GM18526 (cell line): ENCODE results near the gene SLC10A3.

Source experiments
- POLR2A ChIP-seq: IDR thresholded peaks from 3 replicates; pipeline ENCODE4 v1.6.1; 2011; ENCODE audit not compliant: insufficient read length; ENCODE audit errors: extremely low read depth

Gene SLC10A3

DNA sequence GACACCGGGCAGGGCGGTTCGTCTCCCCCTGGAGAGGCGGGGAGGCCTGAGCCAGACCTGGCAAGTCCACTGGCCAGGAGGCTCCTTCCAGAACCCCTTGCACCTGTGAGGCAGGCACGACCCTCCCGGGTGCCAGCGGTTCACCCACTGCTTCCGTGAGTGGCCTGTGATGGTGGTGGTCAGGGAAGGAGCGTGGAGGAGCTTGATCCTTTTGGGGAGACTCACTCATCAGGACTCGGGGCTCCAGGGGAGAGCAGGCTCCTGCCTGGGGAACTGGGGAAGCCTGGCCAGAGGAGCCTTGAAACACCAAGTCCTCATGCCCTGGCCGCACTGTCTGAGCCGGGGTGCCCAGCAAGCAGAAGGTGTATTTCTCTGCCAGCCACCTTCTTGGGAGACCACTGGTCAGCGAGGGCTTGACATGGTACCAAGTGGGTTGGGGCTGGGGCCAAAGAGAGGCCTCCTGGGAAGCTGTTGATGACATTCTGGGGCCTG, 45.6 kb downstream of the SLC10A3 start:
- TF ChIP-seq POLR2A: no peak

DNA sequence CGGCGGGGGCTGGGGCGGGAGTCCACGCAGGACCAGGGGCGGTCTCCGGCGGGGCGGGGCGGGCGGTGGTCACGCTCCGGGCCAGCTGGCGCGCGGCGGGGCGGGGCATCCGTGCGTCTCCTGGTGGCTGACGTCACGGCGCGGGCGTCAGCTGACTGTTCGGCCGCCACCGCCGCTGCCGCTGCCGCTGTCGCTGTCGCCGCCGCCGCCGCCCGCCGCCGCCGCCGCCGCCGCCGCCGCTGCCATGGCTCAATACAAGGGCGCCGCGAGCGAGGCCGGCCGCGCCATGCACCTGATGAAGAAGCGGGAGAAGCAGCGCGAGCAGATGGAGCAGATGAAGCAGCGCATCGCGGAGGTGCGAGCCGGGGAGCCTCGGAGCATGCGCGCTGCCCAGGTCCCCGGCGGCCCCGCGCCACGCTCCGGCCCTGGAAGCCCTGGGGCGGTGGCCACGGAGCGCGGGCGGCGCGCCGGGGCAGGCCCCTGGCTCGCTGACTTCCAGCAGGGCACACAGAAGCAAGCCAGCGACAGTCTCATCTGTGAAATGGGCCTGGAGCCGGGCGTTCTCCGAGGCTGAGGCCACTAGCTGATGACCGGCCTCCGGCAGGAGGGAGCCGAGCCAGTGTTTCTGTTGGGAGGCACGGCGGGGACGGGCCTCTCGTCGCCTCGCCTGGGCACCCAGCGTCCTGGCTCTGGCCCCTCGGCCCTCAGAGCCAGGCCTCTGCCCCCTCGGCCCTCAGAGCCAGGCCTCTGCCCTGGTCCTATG, 46.3 kb downstream of the SLC10A3 start, which contains the start of gene FAM50A:
FAM50A (plus strand) TSS at position 150 of the 763 bp plus-strand sequence; CDS start at position 245, 95 bp downstream.
- no peak for TF ChIP-seq POLR2A

DNA sequence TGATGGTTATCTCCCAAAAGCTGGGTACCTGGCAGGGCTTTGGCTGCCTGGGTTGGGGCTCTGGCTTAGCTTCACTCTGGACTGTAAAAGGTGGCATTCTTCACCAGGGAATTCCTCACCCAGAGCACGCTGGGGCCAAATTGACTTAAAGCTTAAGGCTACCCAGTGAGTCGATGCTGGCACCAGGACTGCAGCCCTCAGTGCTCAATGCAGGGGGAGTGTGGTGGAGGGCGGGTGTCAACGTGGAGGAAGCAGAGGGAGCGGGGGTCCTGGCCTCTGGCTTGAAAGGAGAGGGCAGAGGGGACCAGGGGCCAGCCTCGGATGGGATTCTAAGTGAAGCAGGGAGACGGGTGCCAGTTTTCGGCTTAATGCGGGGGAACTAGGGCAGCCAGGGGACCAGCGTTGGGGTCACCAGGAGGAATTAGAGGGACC, 46.9 kb downstream of the SLC10A3 start:
- no peak for TF ChIP-seq POLR2A

- TF ChIP-seq POLR2A: no peak
These were observed 48.3 kb downstream of the SLC10A3 start for GRCh38 chrX:154441984-154442707.

- TF ChIP-seq POLR2A: no peak
These were observed 48.9 kb downstream of the SLC10A3 start for GRCh38 chrX:154441564-154441963.

GRCh38 chrX:154440623-154441357, 49.6 kb downstream of the SLC10A3 start:
- TF ChIP-seq POLR2A: no peak

DNA sequence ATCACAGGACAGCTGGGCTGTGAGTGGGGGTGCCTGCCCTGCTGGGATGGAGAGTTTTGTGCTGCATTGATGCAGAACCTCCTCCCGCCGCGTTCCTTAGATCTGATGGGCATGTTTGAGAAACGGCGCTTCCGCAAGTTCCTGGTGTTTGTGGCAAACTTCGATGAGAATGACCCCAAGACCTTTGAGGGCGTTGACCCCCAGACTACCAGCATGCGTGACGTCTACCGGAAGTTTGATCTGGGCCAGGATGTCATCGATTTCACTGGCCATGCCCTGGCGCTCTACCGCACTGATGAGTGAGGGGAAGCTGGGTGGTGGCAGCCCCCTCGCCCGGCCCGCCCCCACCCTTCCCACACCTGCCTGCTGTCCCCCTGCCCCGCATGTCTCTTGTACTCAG, 50.6 kb downstream of the SLC10A3 start:
- no peak for TF ChIP-seq POLR2A

DNA sequence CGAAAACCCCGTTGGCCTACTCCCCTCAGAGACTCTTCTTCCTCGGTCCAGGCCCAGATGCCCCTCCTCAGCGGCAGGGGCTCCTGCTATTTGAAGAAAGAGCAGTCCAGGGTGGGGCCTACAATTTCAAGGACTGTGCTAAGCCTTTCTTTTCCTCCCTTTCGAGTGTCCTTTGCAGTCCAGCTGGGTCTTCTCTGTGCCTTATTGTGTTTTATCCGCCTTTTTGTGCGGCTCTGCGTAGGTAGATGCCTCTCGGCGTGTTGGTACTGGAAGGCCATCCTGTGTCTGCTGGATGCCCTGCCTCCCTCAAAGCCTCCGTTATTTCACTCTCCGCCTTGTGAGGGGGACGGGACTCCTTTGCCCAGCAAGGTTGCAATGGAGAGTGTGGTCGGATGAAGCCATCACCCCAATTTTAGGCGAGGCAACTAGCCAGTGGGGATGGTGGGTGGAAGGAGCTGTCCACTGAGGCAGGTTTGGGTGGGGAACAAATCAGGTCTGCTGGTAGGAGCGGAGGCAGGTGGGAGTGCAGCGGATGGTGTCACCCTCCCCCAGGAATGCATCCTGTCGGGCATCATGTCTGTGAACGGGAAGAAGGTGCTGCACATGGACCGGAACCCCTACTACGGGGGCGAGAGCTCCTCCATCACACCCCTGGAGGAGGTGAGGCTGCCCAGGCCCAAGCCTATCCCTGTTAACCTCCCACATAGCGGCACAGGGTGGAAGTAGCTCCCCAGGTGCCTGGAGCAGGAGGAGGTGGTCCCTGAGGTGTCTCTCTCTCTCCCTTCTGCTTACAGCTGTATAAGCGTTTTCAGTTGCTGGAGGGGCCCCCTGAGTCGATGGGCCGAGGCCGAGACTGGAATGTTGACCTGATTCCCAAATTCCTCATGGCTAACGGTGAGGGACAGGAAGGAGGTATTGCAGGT, 52.2 kb downstream of the SLC10A3 start:
- TF ChIP-seq POLR2A: no peak
